T-cell (primary cell): Measurements from ENCODE around the gene CATSPERD. TPM values are rescaled to one million over a fixed set of nuclear protein-coding genes. Genes with fewer than 3 reads are reported as not detected.
A peak's percentile ranks its signal among the peaks of the same experiment; 100 is the strongest.

Experiments used
- ATAC-seq, 4 experiments: fragments of 200-7000 bp in 3 of 4; fragments of 150-1000 bp in 1 of 4; cut with Tn5 transposase; replicated peaks in 1 of 4; 1 replicate in 3 of 4; 2 replicates in 1 of 4; pipeline ENCODE4 v1.10.0; 2021; ENCODE audit warnings: moderate library complexity in 3 of 4, mild to moderate bottlenecking in 2 of 4, moderate number of reproducible peaks in 1 of 4
- CTCF ChIA-PET, 2 donors: fragments of 300-600 bp; sonication (Branson Sonifier 250); formaldehyde crosslinking; loops; one replicate each; lab custom pipeline; 2022; ENCODE audit warnings: antibody characterized with exemption in 2 of 2; lab: Charles Lee
- POLR2A ChIA-PET, 2 donors: fragments of 300-600 bp; sonication (Branson Sonifier 250); formaldehyde crosslinking; loops; one replicate each; lab custom pipeline; 2022; ENCODE audit warnings: antibody characterized with exemption in 2 of 2; lab: Charles Lee
- DNase-seq, 35 experiments: peaks; one replicate each; pipeline versions ENCODE4 v3.0.0 to v3.0.0-alpha.2; 2013 to 2023
- H3K27ac ChIP-seq: one replicate; pipeline ENCODE4 v1.5.1; 2013; ENCODE audit warnings: low read length
- H3K27me3 ChIP-seq, 2 experiments: replicated peaks in 1 of 2; 1 replicate in 1 of 2; 2 replicates in 1 of 2; pipeline versions ENCODE4 v1.6.1 to v1.7.0; 2013; ENCODE audit warnings: low read length in 1 of 2, mixed read lengths in 1 of 2; ENCODE audit not compliant: control insufficient read depth in 2 of 2, insufficient read depth in 2 of 2; ENCODE audit errors: extremely low read depth in 1 of 2
- H3K36me3 ChIP-seq, 2 donors: 1 replicate in 1 of 2; 2 replicates in 1 of 2; pipeline versions ENCODE4 v1.6.1 to v1.7.0; 2013; ENCODE audit warnings: low read length in 1 of 2; ENCODE audit not compliant: control insufficient read depth in 2 of 2, insufficient read depth in 1 of 2; ENCODE audit errors: extremely low read depth in 1 of 2
- H3K4me1 ChIP-seq, 2 experiments: 1 replicate in 1 of 2; 2 replicates in 1 of 2; pipeline versions ENCODE4 v1.6.1 to v1.7.0; 2013; ENCODE audit warnings: low read length in 2 of 2, mixed read lengths in 1 of 2; ENCODE audit not compliant: insufficient read depth in 2 of 2, control insufficient read depth in 1 of 2; ENCODE audit errors: extremely low read depth in 1 of 2
- H3K4me3 ChIP-seq, 2 donors: 1 replicate in 1 of 2; 2 replicates in 1 of 2; pipeline versions ENCODE4 v1.5.1 to v1.7.0; 2013; ENCODE audit warnings: mild to moderate bottlenecking in 2 of 2, low read length in 1 of 2, moderate library complexity in 1 of 2; ENCODE audit not compliant: control insufficient read depth in 1 of 2; ENCODE audit errors: extremely low read depth in 1 of 2
- H3K9me3 ChIP-seq: 2 replicates; pipeline ENCODE4 v1.7.0; 2013
- H3K27ac Mint-ChIP-seq, 2 donors: one replicate each; pipeline ENCODE4 v1.8.0; 2020 to 2021; ENCODE audit warnings: mild to moderate bottlenecking in 2 of 2, mixed read lengths in 2 of 2
- H3K27me3 Mint-ChIP-seq, 2 donors: one replicate each; pipeline ENCODE4 v1.8.0; 2021 to 2022; ENCODE audit warnings: mixed read lengths in 2 of 2
- H3K36me3 Mint-ChIP-seq: one replicate; pipeline ENCODE4 v1.8.0; 2021; ENCODE audit warnings: mixed read lengths
- H3K4me1 Mint-ChIP-seq, 3 donors: one replicate each; pipeline ENCODE4 v1.8.0; 2020 to 2022; ENCODE audit warnings: mixed read lengths in 3 of 3, mild to moderate bottlenecking in 1 of 3
- H3K4me3 Mint-ChIP-seq, 3 donors: one replicate each; pipeline ENCODE4 v1.8.0; 2020 to 2022; ENCODE audit warnings: mild to moderate bottlenecking in 3 of 3, mixed read lengths in 3 of 3, moderate library complexity in 3 of 3
- H3K9me3 Mint-ChIP-seq, 3 donors: one replicate each; pipeline ENCODE4 v1.8.0; 2020 to 2022; ENCODE audit warnings: mixed read lengths in 3 of 3
- WGBS: methylation state at CpG from one replicate; pipeline ENCODE4 v1.1.5; 2013; ENCODE audit warnings: missing lambda C conversion rate; ENCODE audit not compliant: insufficient coverage; 5-methylcytosine and 5-hydroxymethylcytosine counted together
- total RNA-seq, 35 experiments: library from RNA in 6 of 35; stranded (reverse) in 6 of 35; fragments of 120-200 nt in 1 of 35; gene quantifications; one replicate each; pipeline versions ENCODE4 v1.2.1 to v1.2.4 and lab custom pipeline; 2013 to 2026

Gene CATSPERD
- total RNA-seq (not detected), total RNA-seq (lab: John Stamatoyannopoulos, UW) (0 to 0.44 (median 0.12) reads per million in 29 experiments)
- total RNA-seq (2013), result not detected

- Mint-ChIP-seq H3K27ac (peak within 1 kb of the TSS; percentile 95 to 98), H3K4me3 (peak within 1 kb of the TSS; percentile 87 to 89 (median 89)), H3K9me3 (no peaks in the 10 kb centered on the region), H3K36me3 (peaks cover 3% of the 10 kb centered on the region), H3K4me1 (peaks cover 24 to 33% (median 29%) of the 10 kb centered on the region in 3 donors), H3K27me3 (peaks cover 0 to 3% of the 10 kb centered on the region in 2 donors)
- ATAC-seq, result peak; percentile 90 to 92 (median 91)
- CTCF ChIA-PET, result interaction anchor here in 1 of 2 donors (1.5 to 2.0 kb wide), 2 partner anchors 30 to 34 kb away, joined by 9 to 18 read pairs; partner anchors contain the start of gene RPL36
- H3K9me3 ChIP-seq, result no peaks in the 10 kb centered on the region
- H3K27ac ChIP-seq, result peak within 1 kb of the TSS; percentile 86
- H3K4me1 ChIP-seq, result peaks cover 10 to 35% of the 10 kb centered on the region in 2 experiments
- POLR2A ChIA-PET, result interaction anchor here (0.6 to 1.0 kb wide), 6 partner anchors 8 to 391 kb away, joined by 3 to 12 read pairs (median 3); partner anchors contain the start of genes RPL36 (in 1 of the 2) and SAFB (in 1 of the 2)
- under 1% methylated on average over 90 of the region's 90 CpGs for WGBS
- H3K4me3 ChIP-seq, result peak within 1 kb of the TSS; percentile 84 to 91
- H3K36me3 ChIP-seq, result peaks cover 0 to 9% of the 10 kb centered on the region in 2 donors
- H3K27me3 ChIP-seq, result peaks cover 0 to under 1% of the 10 kb centered on the region in 2 experiments
- peak; percentile 96 to 100 (median 97) for DNase-seq
These were observed at the start of gene CATSPERD, which contains the start of gene LONP1 for GRCh38 chr19:5719961-5720790. CATSPERD (plus strand) TSS chr19:5720637; CDS start chr19:5720738, 101 bp downstream. LONP1 (minus strand) TSS chr19:5720146; CDS start chr19:5720132, 14 bp downstream.

- WGBS, result 100% methylated on average over 6 of the region's 7 CpGs
- H3K27ac Mint-ChIP-seq, result no peak overlapping the region
These were observed 48.8 kb upstream of the CATSPERD start for GRCh38 chr19:5671600-5671999.

GRCh38 chr19:5672708-5673459 is 47.6 kb upstream of the CATSPERD start:
- no peak for DNase-seq
- no peaks in the 10 kb centered on the region for H3K9me3 ChIP-seq
- POLR2A ChIA-PET, result no interaction called here

More at GRCh38 chr19:5671600-5671999, 48.8 kb upstream of the CATSPERD start:
- Histone ChIP-seq H3K9me3 (no peaks in the 10 kb centered on the region), H3K4me1 (no peaks in the 10 kb centered on the region), H3K27ac (no peak overlapping the region), H3K27me3 (no peaks in the 10 kb centered on the region), H3K36me3 (peaks cover 8 to 28% of the 10 kb centered on the region in 2 donors), H3K4me3 (no peak overlapping the region)
- ATAC-seq (no peak), DNase-seq (no peak)
- H3K4me1 Mint-ChIP-seq, result no peaks in the 10 kb centered on the region
- CTCF ChIA-PET, result no interaction called here
- H3K9me3 Mint-ChIP-seq, result no peaks in the 10 kb centered on the region
- H3K36me3 Mint-ChIP-seq, result peaks cover 14% of the 10 kb centered on the region
- POLR2A ChIA-PET, result no interaction called here
- H3K4me3 Mint-ChIP-seq, result no peak overlapping the region
- no peaks in the 10 kb centered on the region for H3K27me3 Mint-ChIP-seq

GRCh38 chr19:5673752-5674151 is 46.7 kb upstream of the CATSPERD start:
- H3K4me1 Mint-ChIP-seq, result peaks cover 0 to under 1% (median 0%) of the 10 kb centered on the region in 3 donors
- peaks cover 6% of the 10 kb centered on the region for H3K36me3 Mint-ChIP-seq
- CTCF ChIA-PET, result no interaction called here
- Histone ChIP-seq H3K27ac (no peak overlapping the region), H3K9me3 (no peaks in the 10 kb centered on the region), H3K4me1 (no peaks in the 10 kb centered on the region), H3K36me3 (peaks cover 6 to 14% of the 10 kb centered on the region in 2 donors), H3K27me3 (no peaks in the 10 kb centered on the region), H3K4me3 (no peak overlapping the region)
- 100% methylated on average over 1 of the region's 1 CpG for WGBS
- POLR2A ChIA-PET, result no interaction called here
- no peak for ATAC-seq
- H3K27me3 Mint-ChIP-seq, result no peaks in the 10 kb centered on the region
- no peaks in the 10 kb centered on the region for H3K9me3 Mint-ChIP-seq
- H3K27ac Mint-ChIP-seq, result no peak overlapping the region
- no peak overlapping the region for H3K4me3 Mint-ChIP-seq
- no peak for DNase-seq

More at GRCh38 chr19:5672708-5673459, 47.6 kb upstream of the CATSPERD start:
- Histone ChIP-seq H3K27ac (no peak overlapping the region), H3K4me3 (no peak overlapping the region), H3K4me1 (no peaks in the 10 kb centered on the region), H3K36me3 (peaks cover 3 to 15% of the 10 kb centered on the region in 2 donors), H3K27me3 (no peaks in the 10 kb centered on the region)
- CTCF ChIA-PET, result no interaction called here
- 98% methylated on average over 8 of the region's 13 CpGs for WGBS
- Mint-ChIP-seq H3K4me1 (no peaks in the 10 kb centered on the region), H3K27ac (no peak overlapping the region), H3K27me3 (no peaks in the 10 kb centered on the region), H3K9me3 (no peaks in the 10 kb centered on the region), H3K36me3 (peaks cover 7% of the 10 kb centered on the region), H3K4me3 (no peak overlapping the region)
- no peak for ATAC-seq

GRCh38 chr19:5674714-5675113 is 45.7 kb upstream of the CATSPERD start:
- Mint-ChIP-seq H3K27ac (no peak overlapping the region), H3K27me3 (no peaks in the 10 kb centered on the region), H3K4me3 (no peak overlapping the region), H3K4me1 (peaks cover 8 to 10% (median 8%) of the 10 kb centered on the region in 3 donors), H3K36me3 (no peaks in the 10 kb centered on the region), H3K9me3 (no peaks in the 10 kb centered on the region)
- no peaks in the 10 kb centered on the region for H3K27me3 ChIP-seq
- no peak for ATAC-seq
- DNase-seq, result no peak
- H3K27ac ChIP-seq, result no peak overlapping the region
- 87% methylated on average over 4 of the region's 5 CpGs for WGBS
- no peaks in the 10 kb centered on the region for H3K9me3 ChIP-seq
- ChIA-PET CTCF (no interaction called here), POLR2A (no interaction called here)
- H3K36me3 ChIP-seq, result peaks cover 5% of the 10 kb centered on the region in 2 donors
- H3K4me3 ChIP-seq, result no peak overlapping the region
- peaks cover 1 to 9% of the 10 kb centered on the region in 2 experiments for H3K4me1 ChIP-seq
